ENCODE measurements around the gene SAMM50. TPM values are rescaled to one million over a fixed set of nuclear protein-coding genes. Genes with fewer than 3 reads are reported as not detected.

The SAMM50 gene
- total RNA-seq, 1 experiment from 2014 or later = 55.3 TPM

DNA sequence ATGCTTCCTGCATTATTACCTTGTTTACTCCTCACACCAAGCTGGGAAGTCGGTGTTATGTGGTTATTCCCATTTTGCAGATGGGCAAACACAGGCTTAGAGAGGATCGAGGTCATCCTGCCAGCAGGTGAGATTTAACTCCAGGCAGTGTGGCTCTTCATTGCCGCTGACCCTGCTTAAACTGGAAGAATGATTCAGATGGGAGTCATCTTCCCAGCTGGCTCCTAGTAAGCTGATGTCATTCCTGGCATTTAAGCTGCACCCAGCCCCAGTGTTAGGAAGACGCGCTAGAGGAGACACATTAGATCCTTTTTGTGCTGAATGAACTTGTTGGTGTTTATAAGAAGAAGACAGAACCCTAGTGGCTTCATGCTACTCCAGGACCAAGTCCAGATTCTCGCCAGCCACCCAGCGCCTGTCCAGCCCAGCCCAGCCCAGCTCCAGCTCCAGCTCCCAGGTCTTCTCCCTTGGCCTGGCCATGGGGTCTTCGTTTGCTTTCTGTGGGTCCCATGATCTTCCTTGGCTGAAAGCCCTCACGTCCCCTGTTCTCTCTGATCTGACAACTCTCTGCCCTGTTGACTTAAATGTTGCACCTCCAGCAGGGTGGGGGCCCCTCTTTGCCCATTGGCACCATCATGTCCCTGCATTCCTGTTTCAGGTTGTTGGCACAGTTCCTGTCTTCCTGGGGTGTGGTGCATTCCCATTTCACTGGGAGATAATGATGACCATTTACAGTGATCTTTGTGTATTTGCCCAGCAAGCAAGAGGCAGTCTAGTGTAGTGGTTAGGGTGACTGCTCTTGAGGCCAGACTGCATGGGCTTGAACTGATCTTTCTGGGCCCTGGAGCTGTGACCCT lies 82.5 kb downstream of the SAMM50 start:
- Mint-ChIP-seq H3K9me3 (ENCODE audit: low read depth, unreplicated experiment) (no peaks in the 10 kb centered on the region), H3K4me3 (ENCODE audit: low read depth, unreplicated experiment) (no peak overlapping the region), H3K27ac (ENCODE audit: unreplicated experiment) (no peak overlapping the region), H3K27me3 (ENCODE audit: unreplicated experiment) (no peaks in the 10 kb centered on the region), H3K4me1 (ENCODE audit: low read depth, unreplicated experiment) (peaks cover 9% of the 10 kb centered on the region), H3K36me3 (ENCODE audit: insufficient read depth, unreplicated experiment) (no peaks in the 10 kb centered on the region)
- CTCF ChIA-PET = interaction anchor here (0.6 to 1.2 kb wide), 3 partner anchors 11 to 155 kb away, joined by 3 to 4 read pairs (median 3); no protein-coding TSS in a partner anchor
- BruUV-seq (replicated peaks) = no TSS peak
- intact Hi-C loops (cut with micrococcal nuclease; ENCODE audit: unreplicated experiment) = no loop called here
- TF ChIP-seq, protein P1, sequence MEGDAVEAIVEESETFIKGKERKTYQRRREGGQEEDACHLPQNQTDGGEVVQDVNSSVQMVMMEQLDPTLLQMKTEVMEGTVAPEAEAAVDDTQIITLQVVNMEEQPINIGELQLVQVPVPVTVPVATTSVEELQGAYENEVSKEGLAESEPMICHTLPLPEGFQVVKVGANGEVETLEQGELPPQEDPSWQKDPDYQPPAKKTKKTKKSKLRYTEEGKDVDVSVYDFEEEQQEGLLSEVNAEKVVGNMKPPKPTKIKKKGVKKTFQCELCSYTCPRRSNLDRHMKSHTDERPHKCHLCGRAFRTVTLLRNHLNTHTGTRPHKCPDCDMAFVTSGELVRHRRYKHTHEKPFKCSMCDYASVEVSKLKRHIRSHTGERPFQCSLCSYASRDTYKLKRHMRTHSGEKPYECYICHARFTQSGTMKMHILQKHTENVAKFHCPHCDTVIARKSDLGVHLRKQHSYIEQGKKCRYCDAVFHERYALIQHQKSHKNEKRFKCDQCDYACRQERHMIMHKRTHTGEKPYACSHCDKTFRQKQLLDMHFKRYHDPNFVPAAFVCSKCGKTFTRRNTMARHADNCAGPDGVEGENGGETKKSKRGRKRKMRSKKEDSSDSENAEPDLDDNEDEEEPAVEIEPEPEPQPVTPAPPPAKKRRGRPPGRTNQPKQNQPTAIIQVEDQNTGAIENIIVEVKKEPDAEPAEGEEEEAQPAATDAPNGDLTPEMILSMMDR (IDR thresholded peaks at IDR 0.05; ENCODE audit: unreplicated experiment) = no peak
- DNase-seq = no peak

DNA sequence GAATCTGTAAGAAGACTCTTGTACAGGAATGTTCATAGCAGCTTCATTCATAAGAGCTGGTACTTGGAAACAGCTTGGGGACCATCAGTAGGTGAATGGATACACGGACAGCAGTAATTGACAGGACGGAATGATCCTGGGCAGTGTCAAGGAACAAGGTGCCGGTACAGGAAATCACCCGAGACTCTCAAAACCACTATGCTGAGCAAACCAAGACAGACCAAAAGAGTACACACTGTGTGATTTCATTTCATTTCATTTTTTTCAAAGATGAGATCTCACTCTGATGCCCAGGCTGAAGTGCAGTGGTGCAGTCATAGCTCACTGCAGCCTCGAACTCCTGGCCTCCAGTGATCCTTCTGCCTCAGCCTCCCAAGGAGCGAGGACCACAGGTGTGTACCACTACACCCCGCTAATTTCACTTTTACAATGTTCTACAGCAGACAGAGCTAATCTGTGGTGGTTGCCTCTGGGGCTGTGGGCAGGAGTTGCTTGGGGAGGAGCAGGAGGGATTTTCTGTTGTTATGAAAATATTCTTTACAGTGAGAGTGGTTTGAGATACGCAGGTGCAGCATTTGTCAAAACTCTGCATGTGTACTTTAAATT lies 84.4 kb downstream of the SAMM50 start:
- intact Hi-C loops (cut with micrococcal nuclease; ENCODE audit: unreplicated experiment) = no loop called here
- TF ChIP-seq, protein P1 (IDR thresholded peaks at IDR 0.05; ENCODE audit: unreplicated experiment) = no peak
- BruUV-seq (replicated peaks) = no TSS peak
- H3K27me3 Mint-ChIP-seq (ENCODE audit: unreplicated experiment) = no peaks in the 10 kb centered on the region
- no peak overlapping the region for H3K27ac Mint-ChIP-seq (ENCODE audit: unreplicated experiment)
- no peak for DNase-seq
- peaks cover 9% of the 10 kb centered on the region for H3K4me1 Mint-ChIP-seq (ENCODE audit: low read depth, unreplicated experiment)
- CTCF ChIA-PET = no interaction called here
- no peak overlapping the region for H3K4me3 Mint-ChIP-seq (ENCODE audit: low read depth, unreplicated experiment)
- H3K36me3 Mint-ChIP-seq (ENCODE audit: insufficient read depth, unreplicated experiment) = no peaks in the 10 kb centered on the region
- H3K9me3 Mint-ChIP-seq (ENCODE audit: low read depth, unreplicated experiment) = no peaks in the 10 kb centered on the region

GRCh38 chr22:44042249-44043218 lies 87.3 kb downstream of the SAMM50 start:
- Mint-ChIP-seq H3K4me3 (ENCODE audit: low read depth, unreplicated experiment) (no peak overlapping the region), H3K4me1 (ENCODE audit: low read depth, unreplicated experiment) (peaks cover 8% of the 10 kb centered on the region), H3K9me3 (ENCODE audit: low read depth, unreplicated experiment) (no peaks in the 10 kb centered on the region), H3K27ac (ENCODE audit: unreplicated experiment) (no peak overlapping the region), H3K36me3 (ENCODE audit: insufficient read depth, unreplicated experiment) (no peaks in the 10 kb centered on the region), H3K27me3 (ENCODE audit: unreplicated experiment) (no peaks in the 10 kb centered on the region)
- CTCF ChIA-PET = no interaction called here
- no TSS peak for BruUV-seq (replicated peaks)
- TF ChIP-seq, protein P1 (IDR thresholded peaks at IDR 0.05; ENCODE audit: unreplicated experiment) = no peak
- no peak for DNase-seq
- intact Hi-C loops (cut with micrococcal nuclease; ENCODE audit: unreplicated experiment) = no loop called here

DNA sequence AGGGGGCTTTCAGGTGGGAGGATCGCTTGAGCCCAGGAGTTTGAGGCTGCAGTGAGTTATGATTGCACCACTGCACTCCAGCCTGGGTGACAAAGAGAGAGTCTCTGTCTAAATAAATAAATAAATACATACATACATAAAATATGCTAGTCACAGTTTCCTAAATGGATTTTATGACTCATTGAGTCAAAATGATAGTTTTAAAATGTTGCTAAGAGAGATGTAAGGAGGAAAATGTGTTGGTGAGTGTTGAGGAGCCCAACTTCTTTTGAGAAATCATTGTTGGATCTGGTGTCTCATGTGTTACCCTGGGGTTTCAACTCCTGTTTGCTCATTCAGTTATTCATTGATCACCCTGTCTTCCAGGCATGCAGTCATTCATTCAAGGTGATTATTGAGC lies 89.9 kb downstream of the SAMM50 start:
- no peak for DNase-seq
- Mint-ChIP-seq H3K4me3 (ENCODE audit: low read depth, unreplicated experiment) (no peak overlapping the region), H3K27me3 (ENCODE audit: unreplicated experiment) (no peaks in the 10 kb centered on the region), H3K36me3 (ENCODE audit: insufficient read depth, unreplicated experiment) (no peaks in the 10 kb centered on the region), H3K27ac (ENCODE audit: unreplicated experiment) (no peak overlapping the region), H3K9me3 (ENCODE audit: low read depth, unreplicated experiment) (no peaks in the 10 kb centered on the region), H3K4me1 (ENCODE audit: low read depth, unreplicated experiment) (no peaks in the 10 kb centered on the region)
- intact Hi-C loops (cut with micrococcal nuclease; ENCODE audit: unreplicated experiment) = no loop called here
- no TSS peak for BruUV-seq (replicated peaks)
- CTCF ChIA-PET = no interaction called here
- TF ChIP-seq, protein P1 (IDR thresholded peaks at IDR 0.05; ENCODE audit: unreplicated experiment) = no peak
